Left lung (tissue), 10 donors: ENCODE results near the gene ADGRF1. TPM values are rescaled to one million over a fixed set of nuclear protein-coding genes. Genes with fewer than 3 reads are reported as not detected.

Experiments
- ATAC-seq: fragments of 200-7000 bp; cut with Tn5 transposase; one replicate; pipeline ENCODE4 v1.9.1; 2020; ENCODE audit warnings: moderate library complexity
- DNase-seq, 4 donors: peaks; one replicate each; pipeline ENCODE4 v3.0.0-alpha.2; 2013 to 2020
- H3K27ac ChIP-seq, 2 donors: fragments of 200-600 bp; sonication (generic) in 1 of 2; one replicate each; pipeline versions ENCODE4 v1.5.0 to v1.8.0; 2020 to 2021
- H3K27me3 ChIP-seq, 2 donors: fragments of 200-600 bp; sonication (generic) in 1 of 2; one replicate each; pipeline versions ENCODE4 v1.5.0 to v1.8.0; 2020 to 2021
- H3K36me3 ChIP-seq, 2 donors: fragments of 200-600 bp; sonication (generic) in 1 of 2; one replicate each; pipeline versions ENCODE4 v1.5.0 to v1.8.0; 2020 to 2021
- H3K4me1 ChIP-seq, 2 donors: fragments of 200-600 bp; one replicate each; pipeline ENCODE4 v1.8.0; 2021
- H3K4me3 ChIP-seq, 2 donors: fragments of 200-600 bp; sonication (generic) in 1 of 2; one replicate each; pipeline versions ENCODE4 v1.5.0 to v1.8.0; 2020 to 2021; ENCODE audit warnings: mild to moderate bottlenecking in 1 of 2
- H3K9me3 ChIP-seq, 2 donors: fragments of 200-600 bp; sonication (generic) in 1 of 2; one replicate each; pipeline versions ENCODE4 v1.5.0 to v1.8.0; 2020 to 2021
- intact Hi-C, 2 donors: fragments of 100-400 bp; cut with DNase I; formaldehyde crosslinking; loops; one replicate each; pipeline versions ENCODE4 v1.11.2 to v1.14.2; 2022
- polyA plus RNA-seq, 6 donors: library from polyadenylated mRNA; unstranded; fragments of 120-200 nt; gene quantifications; one replicate each; pipeline ENCODE4 v1.2.1, GENCODE V29; 2013; ENCODE audit not compliant: insufficient read length in 6 of 6
- total RNA-seq, 2 donors: library from RNA; stranded (reverse); fragmentation: NEBNext Ultra II Directional; extraction: Animal tissue kit (Norgen Biotek cat#: 25700); gene quantifications; one replicate each; pipeline ENCODE4 v1.2.1, GENCODE V29; 2021
- TF ChIP-seq, protein P1 (sequence below), 2 donors: fragments of 200-600 bp; sonication (generic) in 1 of 2; IDR thresholded peaks; one replicate each; pipeline versions ENCODE4 v1.5.0 to v1.8.0; 2021; ENCODE audit warnings: antibody characterized with exemption in 2 of 2
- donor health status: DM: no; HTN: yes; CAD: no.
- donor health status: DM: no; HTN: no; CAD: no.

The ADGRF1 gene
- total and polyA plus RNA-seq, 8 donors = 0.21 to 30.0 (median 0.44) TPM

DNA sequence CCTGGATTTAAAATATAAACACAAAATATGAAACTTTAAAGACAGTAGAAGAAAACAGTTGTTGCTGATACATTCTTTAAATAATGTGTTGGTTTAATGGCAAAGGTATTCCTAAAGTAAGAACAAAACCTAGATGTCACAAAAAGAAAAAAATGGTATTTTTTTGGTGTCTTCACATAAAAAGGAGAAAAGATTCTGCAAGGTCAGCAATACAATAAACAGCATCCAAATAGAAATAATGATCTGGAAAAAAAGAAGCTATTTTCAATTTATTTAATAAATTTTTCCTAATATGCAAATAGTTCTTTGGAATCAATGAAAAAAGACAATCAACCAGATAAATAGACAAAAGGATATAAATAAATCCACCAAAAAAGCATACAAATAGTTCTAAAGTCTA is 6.5 kb upstream of the ADGRF1 start:
- intact Hi-C loops = no loop called here

DNA sequence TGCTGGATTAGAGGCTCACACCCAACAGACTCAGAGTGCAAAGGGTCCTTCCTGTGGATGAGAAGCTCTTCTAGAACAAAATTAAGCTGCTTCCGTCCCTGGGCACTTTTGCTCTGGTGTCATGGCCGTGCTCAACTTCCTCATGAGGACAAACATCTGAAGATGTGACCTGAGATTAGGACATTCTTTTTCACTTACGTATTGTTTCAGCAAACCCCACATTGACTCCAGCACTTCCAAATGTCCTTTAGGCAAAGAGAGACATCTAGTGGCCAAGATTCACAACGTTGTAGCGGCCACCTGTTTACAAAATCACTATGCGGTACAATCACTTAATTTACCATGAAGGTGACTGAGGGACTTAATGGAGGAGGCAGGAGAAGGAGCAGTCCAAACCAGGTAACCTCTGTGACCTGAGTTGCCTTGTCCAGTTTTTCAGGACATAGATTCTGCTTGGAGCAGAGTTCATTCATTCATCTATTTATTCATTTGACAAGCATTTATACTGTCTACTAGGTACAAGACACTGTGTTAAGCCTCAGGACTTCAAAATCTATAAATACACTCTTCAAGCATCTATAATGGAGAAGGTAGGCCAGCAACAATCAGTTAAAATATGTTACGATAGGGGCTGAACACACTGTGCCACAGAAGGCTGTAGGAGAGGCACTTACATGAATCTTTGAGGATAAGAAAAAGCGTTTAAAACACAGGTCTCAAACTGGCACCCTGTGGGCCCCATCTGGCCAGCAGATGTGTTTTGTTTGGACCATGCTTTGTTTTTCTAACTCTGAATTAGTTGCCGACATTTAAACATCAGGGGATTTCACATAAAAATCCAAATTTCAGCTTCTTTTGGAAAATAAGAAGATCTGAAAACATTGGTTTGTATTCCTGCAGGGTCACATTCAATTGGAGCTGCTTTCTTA is 5.6 kb upstream of the ADGRF1 start:
- Histone ChIP-seq H3K27ac (peak overlapping the region; percentile 28 to 39), H3K4me3 (no peak overlapping the region), H3K27me3 (no peaks in the 10 kb centered on the region), H3K36me3 (no peaks in the 10 kb centered on the region), H3K9me3 (no peaks in the 10 kb centered on the region), H3K4me1 (peaks cover 7 to 18% of the 10 kb centered on the region in 2 donors)
- ATAC-seq (peak; percentile 92), DNase-seq (peak in 2 of 4 donors; percentile 62 to 76)
- intact Hi-C loops = no loop called here
- TF ChIP-seq, protein P1, sequence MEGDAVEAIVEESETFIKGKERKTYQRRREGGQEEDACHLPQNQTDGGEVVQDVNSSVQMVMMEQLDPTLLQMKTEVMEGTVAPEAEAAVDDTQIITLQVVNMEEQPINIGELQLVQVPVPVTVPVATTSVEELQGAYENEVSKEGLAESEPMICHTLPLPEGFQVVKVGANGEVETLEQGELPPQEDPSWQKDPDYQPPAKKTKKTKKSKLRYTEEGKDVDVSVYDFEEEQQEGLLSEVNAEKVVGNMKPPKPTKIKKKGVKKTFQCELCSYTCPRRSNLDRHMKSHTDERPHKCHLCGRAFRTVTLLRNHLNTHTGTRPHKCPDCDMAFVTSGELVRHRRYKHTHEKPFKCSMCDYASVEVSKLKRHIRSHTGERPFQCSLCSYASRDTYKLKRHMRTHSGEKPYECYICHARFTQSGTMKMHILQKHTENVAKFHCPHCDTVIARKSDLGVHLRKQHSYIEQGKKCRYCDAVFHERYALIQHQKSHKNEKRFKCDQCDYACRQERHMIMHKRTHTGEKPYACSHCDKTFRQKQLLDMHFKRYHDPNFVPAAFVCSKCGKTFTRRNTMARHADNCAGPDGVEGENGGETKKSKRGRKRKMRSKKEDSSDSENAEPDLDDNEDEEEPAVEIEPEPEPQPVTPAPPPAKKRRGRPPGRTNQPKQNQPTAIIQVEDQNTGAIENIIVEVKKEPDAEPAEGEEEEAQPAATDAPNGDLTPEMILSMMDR (IDR thresholded peaks at IDR 0.05) = peak; percentile 62 to 68

More for the DNA sequence above, 6.5 kb upstream of the ADGRF1 start:
- H3K27me3 ChIP-seq = no peaks in the 10 kb centered on the region
- H3K36me3 ChIP-seq = no peaks in the 10 kb centered on the region
- no peak for ATAC-seq
- no peaks in the 10 kb centered on the region for H3K9me3 ChIP-seq
- TF ChIP-seq, protein P1 (IDR thresholded peaks at IDR 0.05) = no peak
- no peak overlapping the region for H3K4me3 ChIP-seq
- H3K27ac ChIP-seq = no peak overlapping the region
- DNase-seq = no peak
- peaks cover 7 to 11% of the 10 kb centered on the region in 2 donors for H3K4me1 ChIP-seq

DNA sequence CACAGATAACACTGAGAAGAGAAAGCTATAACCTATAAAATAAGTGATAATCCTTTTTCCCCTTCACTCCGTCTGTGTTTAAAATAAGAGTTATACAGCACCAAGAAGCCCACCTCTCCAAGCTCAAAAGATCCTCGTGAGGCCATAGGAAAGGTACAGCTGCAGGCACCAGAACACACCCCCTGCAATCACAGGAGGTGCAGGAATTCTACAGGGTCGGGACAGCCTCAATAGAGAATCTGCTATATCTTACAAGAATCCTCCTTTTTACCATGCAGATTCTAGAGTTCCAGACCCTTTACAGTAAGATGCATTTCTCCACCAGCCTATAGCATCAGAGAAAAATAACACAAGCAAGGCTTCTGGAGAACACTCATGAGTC is 5.0 kb upstream of the ADGRF1 start:
- Histone ChIP-seq H3K9me3 (no peaks in the 10 kb centered on the region), H3K36me3 (no peaks in the 10 kb centered on the region), H3K4me1 (peaks cover 7 to 18% of the 10 kb centered on the region in 2 donors), H3K4me3 (no peak overlapping the region), H3K27ac (peak overlapping the region; percentile 28 to 39), H3K27me3 (no peaks in the 10 kb centered on the region)
- TF ChIP-seq, protein P1 (IDR thresholded peaks at IDR 0.05) = no peak
- ATAC-seq = no peak
- intact Hi-C loops = no loop called here
- no peak for DNase-seq

DNA sequence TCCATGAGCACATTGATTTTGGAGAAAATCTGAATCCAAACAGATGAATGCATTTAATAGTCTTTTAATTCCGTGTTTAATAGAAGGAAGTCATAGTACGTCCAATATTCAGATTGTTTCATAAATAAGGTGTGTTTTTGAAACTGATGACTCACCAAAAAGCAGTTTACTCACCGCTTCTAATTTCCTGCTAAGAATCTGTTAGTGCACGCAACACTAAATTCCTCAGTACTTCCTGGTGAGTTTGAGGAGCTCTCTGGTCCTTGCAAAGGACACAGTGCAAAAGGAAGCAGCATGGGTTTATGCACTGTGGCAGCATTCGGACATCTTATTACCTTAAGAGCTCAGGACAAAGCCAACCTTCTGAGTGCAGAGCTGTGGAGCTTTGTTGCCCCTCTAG is 2.3 kb upstream of the ADGRF1 start:
- Histone ChIP-seq H3K27ac (peak overlapping the region; percentile 57 to 63), H3K4me1 (peaks cover 7 to 18% of the 10 kb centered on the region in 2 donors), H3K4me3 (no peak overlapping the region), H3K36me3 (no peaks in the 10 kb centered on the region), H3K9me3 (no peaks in the 10 kb centered on the region), H3K27me3 (no peaks in the 10 kb centered on the region)
- intact Hi-C loops = no loop called here
- ATAC-seq (peak; percentile 74), DNase-seq (no peak)
- TF ChIP-seq, protein P1 (IDR thresholded peaks at IDR 0.05) = no peak

DNA sequence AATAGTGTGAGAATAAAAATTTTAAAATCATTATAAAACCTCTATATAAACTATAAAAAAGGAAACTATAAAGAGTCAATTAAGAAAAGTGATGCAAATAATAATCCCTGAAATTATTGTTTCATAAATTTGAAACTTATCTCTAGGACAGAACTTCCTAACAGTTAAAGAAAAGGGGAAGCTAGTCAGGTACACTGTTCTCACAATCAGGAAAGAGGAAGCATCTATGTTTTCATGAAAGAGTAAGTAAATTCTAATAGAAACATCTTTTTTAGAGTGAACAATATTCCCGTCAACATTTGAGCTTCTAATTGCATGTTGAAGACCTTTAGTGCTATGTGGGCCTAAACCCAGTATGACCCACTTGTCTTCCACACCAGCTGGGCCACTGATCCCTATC is 1.2 kb upstream of the ADGRF1 start:
- peaks cover 7 to 18% of the 10 kb centered on the region in 2 donors for H3K4me1 ChIP-seq
- no peaks in the 10 kb centered on the region for H3K27me3 ChIP-seq
- intact Hi-C loops = no loop called here
- ATAC-seq (no peak), DNase-seq (no peak)
- TF ChIP-seq, protein P1 (IDR thresholded peaks at IDR 0.05) = no peak
- peak overlapping the region in 1 of 2 donors; percentile 63 for H3K27ac ChIP-seq
- H3K36me3 ChIP-seq = no peaks in the 10 kb centered on the region
- no peak overlapping the region for H3K4me3 ChIP-seq
- H3K9me3 ChIP-seq = no peaks in the 10 kb centered on the region
